Coronary artery (tissue), 2 donors: ENCODE data around the gene POLD4.
A peak's percentile ranks its signal among the peaks of the same experiment; 100 is the strongest.

ENCODE experiments used
- DNase-seq: peaks from one replicate; pipeline ENCODE4 v3.0.0-alpha.2; 2017; ENCODE audit warnings: low spot score
- H3K27ac ChIP-seq, 2 donors: fragments of 200-600 bp; sonication (generic); one replicate each; pipeline ENCODE4 v1.5.1; 2016 to 2019
- H3K4me3 ChIP-seq: fragments of 200-600 bp; sonication (generic); 2 replicates; pipeline ENCODE4 v1.5.1; 2016; ENCODE audit warnings: mild to moderate bottlenecking, moderate library complexity
- TF ChIP-seq, protein P1 (sequence below): fragments of 200-600 bp; sonication (generic); IDR thresholded peaks from one replicate; pipeline ENCODE4 v1.5.1; 2019; ENCODE audit warnings: antibody characterized with exemption

The POLD4 gene

GRCh38 chr11:67317888-67318555 is 35.3 kb downstream of the POLD4 start:
- H3K4me3 ChIP-seq = peak overlapping the region; percentile 85
- H3K27ac ChIP-seq = peak overlapping the region; percentile 86 to 96
- no peak for DNase-seq
- TF ChIP-seq, protein P1, sequence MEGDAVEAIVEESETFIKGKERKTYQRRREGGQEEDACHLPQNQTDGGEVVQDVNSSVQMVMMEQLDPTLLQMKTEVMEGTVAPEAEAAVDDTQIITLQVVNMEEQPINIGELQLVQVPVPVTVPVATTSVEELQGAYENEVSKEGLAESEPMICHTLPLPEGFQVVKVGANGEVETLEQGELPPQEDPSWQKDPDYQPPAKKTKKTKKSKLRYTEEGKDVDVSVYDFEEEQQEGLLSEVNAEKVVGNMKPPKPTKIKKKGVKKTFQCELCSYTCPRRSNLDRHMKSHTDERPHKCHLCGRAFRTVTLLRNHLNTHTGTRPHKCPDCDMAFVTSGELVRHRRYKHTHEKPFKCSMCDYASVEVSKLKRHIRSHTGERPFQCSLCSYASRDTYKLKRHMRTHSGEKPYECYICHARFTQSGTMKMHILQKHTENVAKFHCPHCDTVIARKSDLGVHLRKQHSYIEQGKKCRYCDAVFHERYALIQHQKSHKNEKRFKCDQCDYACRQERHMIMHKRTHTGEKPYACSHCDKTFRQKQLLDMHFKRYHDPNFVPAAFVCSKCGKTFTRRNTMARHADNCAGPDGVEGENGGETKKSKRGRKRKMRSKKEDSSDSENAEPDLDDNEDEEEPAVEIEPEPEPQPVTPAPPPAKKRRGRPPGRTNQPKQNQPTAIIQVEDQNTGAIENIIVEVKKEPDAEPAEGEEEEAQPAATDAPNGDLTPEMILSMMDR = no peak

DNA sequence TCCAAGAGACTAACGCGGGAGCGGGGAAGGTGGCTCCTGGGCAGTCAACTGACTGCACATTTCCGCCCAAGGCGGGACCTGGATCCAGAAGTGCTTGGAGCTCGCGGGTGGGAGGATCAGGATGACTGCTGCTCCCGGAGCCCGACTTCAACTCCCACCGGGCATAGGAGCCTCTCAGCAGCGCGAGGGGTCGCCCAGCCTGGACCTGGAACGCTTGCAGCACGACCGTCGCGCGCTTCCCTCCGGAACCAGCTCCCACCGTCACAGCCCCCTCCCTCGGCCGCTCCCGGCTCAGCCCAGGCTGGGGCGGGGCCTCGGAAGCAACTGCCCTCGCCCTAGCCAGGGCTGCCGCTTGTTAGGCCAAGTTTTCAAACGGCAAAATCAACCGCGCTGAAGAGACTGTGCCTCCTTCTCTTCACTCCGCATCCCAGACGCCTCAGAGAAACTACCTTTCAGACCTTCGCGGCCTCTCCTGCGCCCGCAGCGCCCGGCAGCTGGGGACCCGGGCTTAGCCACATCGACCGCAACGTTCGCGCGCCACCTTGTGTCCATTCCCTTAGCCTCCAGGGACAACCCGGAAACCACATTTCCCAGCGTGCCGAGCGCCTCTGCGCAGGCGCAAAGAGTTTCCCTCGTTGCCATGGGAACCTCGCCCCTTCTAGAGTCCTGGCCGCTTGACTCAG is 36.0 kb downstream of the POLD4 start:
- peak overlapping the region; percentile 85 for H3K4me3 ChIP-seq
- DNase-seq = peak; percentile 97
- peak overlapping the region; percentile 86 to 96 for H3K27ac ChIP-seq
- TF ChIP-seq, protein P1 = peak; percentile 86

DNA sequence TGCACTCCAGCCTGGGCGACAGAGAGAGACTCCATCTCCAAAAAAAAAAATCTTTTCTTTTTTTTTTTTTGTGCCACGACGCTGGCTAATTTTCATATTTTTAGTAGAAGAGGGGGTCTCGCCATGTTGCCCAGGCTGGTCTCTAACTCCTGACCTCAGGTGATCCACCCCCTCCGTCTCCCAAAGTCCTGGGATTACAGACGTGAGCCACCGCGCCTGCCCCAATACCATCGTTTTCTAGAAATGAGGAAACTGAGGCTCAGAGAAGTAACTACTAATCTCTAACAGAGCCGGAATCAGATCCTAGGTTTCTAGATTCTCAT is 36.5 kb downstream of the POLD4 start:
- TF ChIP-seq, protein P1 = no peak
- Histone ChIP-seq H3K4me3 (peak overlapping the region; percentile 85), H3K27ac (peak overlapping the region; percentile 86 to 96)
- no peak for DNase-seq

DNA sequence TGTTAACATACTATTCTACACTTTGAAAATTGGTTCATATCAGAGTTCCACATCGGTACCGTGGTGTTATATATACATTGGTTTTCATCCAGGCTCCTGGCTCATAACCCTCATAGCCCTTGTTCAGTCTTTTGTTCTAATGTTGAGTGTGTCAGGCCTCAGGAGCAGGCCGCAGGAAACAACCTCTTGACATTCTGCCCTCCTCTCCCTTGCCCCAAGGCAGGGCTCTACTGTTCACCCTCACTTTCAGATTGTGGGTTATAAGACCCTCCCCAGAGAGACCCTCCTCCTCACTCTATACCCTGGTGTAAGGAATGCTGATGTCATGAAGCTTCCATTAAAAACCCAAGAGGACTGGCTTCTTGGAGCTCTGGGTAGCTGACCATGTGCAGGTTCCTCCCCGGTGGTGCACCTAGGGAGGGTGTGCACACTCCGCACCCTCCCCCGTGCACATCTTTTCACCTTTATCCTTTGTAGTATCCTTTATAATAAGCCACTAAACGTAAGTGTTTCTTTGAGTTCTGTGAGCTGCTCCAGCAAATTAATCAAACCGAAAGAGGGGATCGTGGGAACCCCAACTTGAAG is 37.9 kb downstream of the POLD4 start:
- Histone ChIP-seq H3K4me3 (no peak overlapping the region), H3K27ac (no peak overlapping the region)
- TF ChIP-seq, protein P1 = no peak
- no peak for DNase-seq

GRCh38 chr11:67314218-67314617 is 39.1 kb downstream of the POLD4 start:
- Histone ChIP-seq H3K4me3 (no peak overlapping the region), H3K27ac (no peak overlapping the region)
- DNase-seq = no peak
- TF ChIP-seq, protein P1 = no peak

- no peak overlapping the region for H3K4me3 ChIP-seq
- no peak overlapping the region for H3K27ac ChIP-seq
- TF ChIP-seq, protein P1 = no peak
- DNase-seq = no peak
Measured at GRCh38 chr11:67313125-67313890, 40.0 kb downstream of the POLD4 start.
